SK-N-MC (cell line): Measurements from ENCODE around the gene ZMYND8.

Source experiments
- EZH2 ChIP-seq: fragments of 200-600 bp; sonication (generic); IDR thresholded peaks from one replicate; pipeline ENCODE4 v1.6.1; 2017; ENCODE audit warnings: antibody characterized with exemption
- FOXP2 ChIP-seq: optimal IDR thresholded peaks from 2 replicates; pipeline ENCODE3; 2011; ENCODE audit warnings: mild to moderate bottlenecking, moderate library complexity; ENCODE audit not compliant: insufficient read depth; ENCODE audit errors: extremely low read length, control extremely low read depth
- POLR2AphosphoS5 ChIP-seq: IDR thresholded peaks from 2 replicates; pipeline ENCODE4 v1.6.1; 2012; ENCODE audit warnings: mild to moderate bottlenecking, low read depth, low read length, borderline replicate concordance

GRCh38 chr20:47246061-47246777, 110.3 kb downstream of the ZMYND8 start:
- TF ChIP-seq FOXP2 (no peak), POLR2AphosphoS5 (no peak), EZH2 (no peak)
